ENCODE data around the gene PLA2G4F. TPM values are rescaled to one million over a fixed set of nuclear protein-coding genes. Genes with fewer than 3 reads are reported as not detected.

PLA2G4F gene
- total RNA-seq, 1 experiment from 2014 or later = not detected

DNA sequence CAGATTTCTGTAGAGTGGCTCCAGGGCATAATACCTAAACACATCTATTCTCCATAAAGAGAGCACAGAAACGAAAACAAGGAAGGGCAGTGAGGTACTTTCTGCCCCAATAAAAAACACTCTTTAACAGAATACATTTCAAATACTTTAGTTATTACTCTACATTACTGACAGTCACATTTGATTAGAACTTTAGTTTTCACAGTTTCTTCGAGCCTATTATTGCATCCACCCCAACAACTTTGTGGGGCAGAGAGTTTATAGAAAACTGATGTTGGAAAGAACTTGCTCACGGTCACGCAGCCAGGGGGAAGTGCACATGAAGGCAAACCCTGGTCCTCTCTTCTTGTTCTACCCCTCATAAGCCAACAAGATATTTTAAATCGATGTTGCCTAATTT, 42.7 kb upstream of the PLA2G4F start:
- no peaks in the 10 kb centered on the region for H3K79me1 ChIP-seq (ENCODE audit: insufficient read depth, low read depth, low read length, poor library complexity, severe bottlenecking)
- H3K9ac ChIP-seq (ENCODE audit: extremely low read depth, insufficient read length, low read length) = no peak overlapping the region
- Mint-ChIP-seq H3K27me3 (ENCODE audit: low read depth) (no peaks in the 10 kb centered on the region), H3K4me1 (no peaks in the 10 kb centered on the region), H3K4me3 (no peak overlapping the region), H3K27ac (no peak overlapping the region), H3K9me3 (no peaks in the 10 kb centered on the region; a peak in 1 of 5 replicates), H3K36me3 (ENCODE audit: insufficient read depth in 1 of 3, low read depth in 3 of 3) (peaks cover 9 to 37% (median 17%) of the 10 kb centered on the region in 3 experiments)
- no peaks in the 10 kb centered on the region for H3K4me1 ChIP-seq (ENCODE audit: insufficient read depth, low read length)
- H3K9me3 ChIP-seq (ENCODE audit: control insufficient read depth, low read depth, low read length) = no peaks in the 10 kb centered on the region
- no peak overlapping the region for H4K5ac ChIP-seq (ENCODE audit: insufficient read length, low read depth, low read length)
- WGBS (ENCODE audit: extremely low coverage, insufficient read length, low lambda C conversion rate) = no CpG with 5 or more reads among the region's 5 CpGs
- H3K18ac ChIP-seq (ENCODE audit: insufficient read length, low read depth, low read length) = no peak overlapping the region
- H3K4me2 ChIP-seq (ENCODE audit: insufficient read depth, insufficient read length, low read length) = no peak overlapping the region
- no peaks in the 10 kb centered on the region for H3K79me2 ChIP-seq (ENCODE audit: insufficient read depth, low read length)
- H4K8ac ChIP-seq (replicated peaks; ENCODE audit: insufficient read length, low read depth, low read length) = no peak overlapping the region
- no peaks in the 10 kb centered on the region for H3K27me3 ChIP-seq (ENCODE audit: insufficient read depth, low read length)
- no peak for DNase-seq
- no peak overlapping the region for H3K14ac ChIP-seq (ENCODE audit: insufficient read depth, low read length)
- H2BK20ac ChIP-seq (ENCODE audit: low read depth, low read length, poor library complexity, severe bottlenecking) = no peak overlapping the region
- no peaks in the 10 kb centered on the region for H3K23me2 ChIP-seq (ENCODE audit: insufficient read length, low read depth, low read length, poor library complexity, severe bottlenecking)
- no peak overlapping the region for H3K4ac ChIP-seq (ENCODE audit: low read depth, low read length)
- no peaks in the 10 kb centered on the region for H4K20me1 ChIP-seq (ENCODE audit: control insufficient read depth, insufficient read depth, insufficient read length)
- H2BK120ac ChIP-seq (ENCODE audit: low read depth, low read length, poor library complexity, severe bottlenecking) = no peak overlapping the region
- no peak overlapping the region for H3K56ac ChIP-seq (ENCODE audit: insufficient read length, low read depth, low read length)
- no peak overlapping the region for H2AFZ ChIP-seq (ENCODE audit: low read length)
- TF ChIP-seq CTCF (conservative IDR thresholded peaks at IDR 0.05) = no peak
- no peak overlapping the region for H2AK5ac ChIP-seq (ENCODE audit: insufficient read length, low read length)
- H3K23ac ChIP-seq (ENCODE audit: insufficient read length, low read depth, low read length) = no peak overlapping the region
- no peak overlapping the region for H4K91ac ChIP-seq (ENCODE audit: insufficient read length, low read depth, low read length)
- no peak overlapping the region for H3K27ac ChIP-seq (ENCODE audit: insufficient read length, low read depth, low read length)
- no peak overlapping the region for H2BK5ac ChIP-seq (ENCODE audit: insufficient read length, low read length)
- no peak overlapping the region for H3T11ph ChIP-seq (ENCODE audit: low read length)
- no peak overlapping the region for H2BK12ac ChIP-seq (ENCODE audit: insufficient read length, low read depth, low read length)
- H2BK15ac ChIP-seq (ENCODE audit: low read depth, low read length) = no peak overlapping the region
